ENCODE results near the gene MEGF9. TPM values are rescaled to one million over a fixed set of nuclear protein-coding genes. Genes with fewer than 3 reads are reported as not detected.

The MEGF9 gene
- total and polyA plus RNA-seq, 2 of the 13 experiments (the other 11 are each of a cell fraction or from before 2014, with no cell fraction given) = 3.1 to 3.3 TPM

GRCh38 chr9:120580051-120580896 is 134.0 kb downstream of the MEGF9 start, which contains the start of gene CDK5RAP2 (continued):
- TF ChIP-seq HNF1B (CRISPR knock-in tag; IDR thresholded peaks at IDR 0.05) (peak; percentile 80), ARID2 (CRISPR knock-in tag; IDR thresholded peaks at IDR 0.05; ENCODE audit: borderline replicate concordance) (no peak), HNRNPLL (IDR thresholded peaks at IDR 0.05; ENCODE audit: low read depth, low read length, poor library complexity, severe bottlenecking) (peak; percentile 82), ZNF770 (CRISPR knock-in tag; IDR thresholded peaks at IDR 0.05) (peak; percentile 5; the same call in 1 of the 2 replicates), CHCHD3 (CRISPR knock-in tag; IDR thresholded peaks at IDR 0.05) (0 out of 2 replicates have a peak, but pooled peaks have one; percentile 3), MAF1 (CRISPR knock-in tag; IDR thresholded peaks at IDR 0.05; ENCODE audit: borderline replicate concordance) (no peak), SYNCRIP (IDR thresholded peaks at IDR 0.05; ENCODE audit: insufficient read depth, low read depth, low read length) (no peak), RFX1 (IDR thresholded peaks at IDR 0.05) (no peak), ZBTB4 (CRISPR knock-in tag; IDR thresholded peaks at IDR 0.05; ENCODE audit: borderline replicate concordance) (no peak), NKX3-1 (CRISPR knock-in tag; IDR thresholded peaks at IDR 0.05) (peak; percentile 40; the same call in 1 of the 2 replicates), ZNF776 (CRISPR knock-in tag; IDR thresholded peaks at IDR 0.05) (0 out of 2 replicates have a peak, but pooled peaks have one; percentile 2), THAP9 (CRISPR knock-in tag; IDR thresholded peaks at IDR 0.05; ENCODE audit: borderline replicate concordance) (peak; percentile 88; the same call in 1 of the 2 replicates), SRSF4 (IDR thresholded peaks at IDR 0.05; ENCODE audit: low read depth, low read length, poor library complexity, severe bottlenecking) (no peak), NFYC (CRISPR knock-in tag; IDR thresholded peaks at IDR 0.05) (peak; percentile 40; the same call in 1 of the 2 replicates), HOMEZ (CRISPR knock-in tag; IDR thresholded peaks at IDR 0.05; ENCODE audit: low read depth) (peak; percentile 37; the same call in 1 of the 2 replicates)
